HEK293 (cell line): ENCODE measurements around the gene GADD45GIP1.

ENCODE experiments used
- CTCF ChIA-PET: fragments of 350-600 bp; formaldehyde crosslinking; extraction: SDS; loops from one replicate; lab custom pipeline; 2021; ENCODE audit warnings: antibody characterized with exemption; lab: Yijun Ruan, JAX
- POLR2A ChIA-PET: fragments of 300-600 bp; formaldehyde crosslinking; extraction: SDS; loops from one replicate; lab custom pipeline; 2020; ENCODE audit warnings: antibody characterized with exemption, inconsistent platforms; lab: Yijun Ruan, JAX
- H3K27ac ChIP-seq: fragments of 200-500 bp; sonication (Bioruptor generic); 2 replicates; pipeline ENCODE4 v1.5.1; 2014; ENCODE audit warnings: low read depth, low read length, control low read depth, inconsistent platforms; ENCODE audit errors: extremely low read depth
- H3K36me3 ChIP-seq, 2 experiments: fragments of 200-500 bp in 1 of 2; sonication (Bioruptor generic) in 1 of 2; 1 replicate in 1 of 2; 2 replicates in 1 of 2; pipeline ENCODE4 v1.5.1; 2014 to 2017; ENCODE audit warnings: inconsistent platforms in 2 of 2, low read length in 2 of 2; ENCODE audit not compliant: control insufficient read depth in 2 of 2, insufficient read depth in 1 of 2
- H3K4me1 ChIP-seq: fragments of 200-500 bp; sonication (Bioruptor generic); 2 replicates; pipeline ENCODE4 v1.5.1; 2014; ENCODE audit warnings: mild to moderate bottlenecking, low read length, inconsistent platforms; ENCODE audit not compliant: control insufficient read depth, insufficient read depth
- H3K4me3 ChIP-seq: 2 replicates; pipeline ENCODE4 v1.5.1; 2011; ENCODE audit warnings: low read depth, mild to moderate bottlenecking, control low read depth, low read length, moderate library complexity
- H3K9me3 ChIP-seq: fragments of 200-500 bp; sonication (Bioruptor generic); 2 replicates; pipeline ENCODE4 v1.5.1; 2014; ENCODE audit warnings: low read depth, low read length, inconsistent platforms; ENCODE audit not compliant: control insufficient read depth, insufficient read depth
- BCL11B ChIP-seq: fragments of 450-650 bp; formaldehyde crosslinking; IDR thresholded peaks from 2 replicates; pipeline ENCODE4 v1.5.1; 2016; ENCODE audit warnings: low read depth, missing biosample characterization, missing genetic modification characterization
- GFI1B ChIP-seq: fragments of 450-650 bp; formaldehyde crosslinking; IDR thresholded peaks from 2 replicates; pipeline ENCODE4 v1.5.1; 2016; ENCODE audit warnings: missing biosample characterization, missing genetic modification characterization
- GLIS1 ChIP-seq: fragments of 450-650 bp; formaldehyde crosslinking; IDR thresholded peaks from 2 replicates; pipeline ENCODE4 v1.5.1; 2016; ENCODE audit warnings: missing biosample characterization, missing genetic modification characterization
- IKZF3 ChIP-seq: fragments of 450-650 bp; IDR thresholded peaks from 2 replicates; pipeline ENCODE4 v1.5.0; 2018; ENCODE audit warnings: missing biosample characterization, mild to moderate bottlenecking, missing genetic modification characterization, moderate library complexity
- KLF8 ChIP-seq: fragments of 450-650 bp; formaldehyde crosslinking; IDR thresholded peaks from 2 replicates; pipeline ENCODE4 v1.5.1; 2016; ENCODE audit warnings: missing biosample characterization, missing genetic modification characterization
- PATZ1 ChIP-seq: fragments of 450-650 bp; formaldehyde crosslinking; IDR thresholded peaks from 2 replicates; pipeline ENCODE4 v1.5.1; 2016; ENCODE audit warnings: missing biosample characterization, missing genetic modification characterization
- PRDM1 ChIP-seq: fragments of 450-650 bp; formaldehyde crosslinking; IDR thresholded peaks from 2 replicates; pipeline ENCODE4; 2016; ENCODE audit warnings: missing biosample characterization, missing genetic modification characterization
- SCRT1 ChIP-seq: fragments of 450-650 bp; formaldehyde crosslinking; IDR thresholded peaks from 2 replicates; pipeline ENCODE4 v1.5.1; 2016; ENCODE audit warnings: missing biosample characterization, missing genetic modification characterization, borderline replicate concordance
- ZBTB17 ChIP-seq: fragments of 450-650 bp; formaldehyde crosslinking; IDR thresholded peaks from 2 replicates; pipeline ENCODE4 v1.5.1; 2016; ENCODE audit warnings: missing biosample characterization, missing genetic modification characterization
- ZBTB6 ChIP-seq: fragments of 450-650 bp; formaldehyde crosslinking; IDR thresholded peaks from 2 replicates; pipeline ENCODE4 v1.5.1; 2017; ENCODE audit warnings: missing biosample characterization, missing genetic modification characterization
- ZFP3 ChIP-seq: fragments of 450-650 bp; formaldehyde crosslinking; IDR thresholded peaks from 2 replicates; pipeline ENCODE4 v1.5.1; 2016; ENCODE audit warnings: low read depth, missing biosample characterization, missing genetic modification characterization
- ZFP37 ChIP-seq: fragments of 450-650 bp; formaldehyde crosslinking; IDR thresholded peaks from 2 replicates; pipeline ENCODE4 v1.5.1; 2016; ENCODE audit warnings: missing biosample characterization, missing genetic modification characterization
- ZIC2 ChIP-seq: fragments of 450-650 bp; formaldehyde crosslinking; IDR thresholded peaks from 2 replicates; pipeline ENCODE4 v1.5.1; 2016; ENCODE audit warnings: missing biosample characterization, missing genetic modification characterization
- ZNF132 ChIP-seq: fragments of 450-650 bp; formaldehyde crosslinking; IDR thresholded peaks from 2 replicates; pipeline ENCODE4 v1.5.1; 2017; ENCODE audit warnings: missing biosample characterization, missing genetic modification characterization, borderline replicate concordance
- ZNF146 ChIP-seq: fragments of 450-650 bp; formaldehyde crosslinking; IDR thresholded peaks from 2 replicates; pipeline ENCODE4 v1.5.1; 2016; ENCODE audit warnings: missing biosample characterization, missing genetic modification characterization
- ZNF221 ChIP-seq: fragments of 450-650 bp; formaldehyde crosslinking; IDR thresholded peaks from 2 replicates; pipeline ENCODE4 v1.5.1; 2017; ENCODE audit warnings: missing biosample characterization, missing genetic modification characterization, borderline replicate concordance
- ZNF239 ChIP-seq: fragments of 450-650 bp; formaldehyde crosslinking; IDR thresholded peaks from 2 replicates; pipeline ENCODE4 v1.5.1; 2016; ENCODE audit warnings: missing biosample characterization, missing genetic modification characterization
- ZNF248 ChIP-seq: fragments of 450-650 bp; formaldehyde crosslinking; IDR thresholded peaks from 2 replicates; pipeline ENCODE4 v1.5.1; 2017; ENCODE audit warnings: missing biosample characterization, missing genetic modification characterization
- ZNF266 ChIP-seq: fragments of 450-650 bp; formaldehyde crosslinking; IDR thresholded peaks from 2 replicates; pipeline ENCODE4 v1.5.1; 2016; ENCODE audit warnings: missing biosample characterization, missing genetic modification characterization, low read depth
- ZNF341 ChIP-seq: fragments of 450-650 bp; formaldehyde crosslinking; IDR thresholded peaks from 2 replicates; pipeline ENCODE4; 2016; ENCODE audit warnings: low read depth, missing biosample characterization, missing genetic modification characterization
- ZNF354C ChIP-seq: fragments of 450-650 bp; formaldehyde crosslinking; IDR thresholded peaks from 2 replicates; pipeline ENCODE4 v1.5.1; 2016; ENCODE audit warnings: missing biosample characterization, missing genetic modification characterization, low read depth, borderline replicate concordance
- ZNF37A ChIP-seq: fragments of 450-650 bp; IDR thresholded peaks from 2 replicates; pipeline ENCODE4 v1.5.1; 2018; ENCODE audit warnings: missing biosample characterization, missing genetic modification characterization
- ZNF394 ChIP-seq: fragments of 450-650 bp; formaldehyde crosslinking; IDR thresholded peaks from 2 replicates; pipeline ENCODE4 v1.5.1; 2016; ENCODE audit warnings: missing biosample characterization, missing genetic modification characterization, mild to moderate bottlenecking, moderate library complexity, borderline replicate concordance
- ZNF404 ChIP-seq: fragments of 450-650 bp; formaldehyde crosslinking; IDR thresholded peaks from 2 replicates; pipeline ENCODE4 v1.5.1; 2017; ENCODE audit warnings: missing biosample characterization, missing genetic modification characterization
- ZNF433 ChIP-seq: fragments of 450-650 bp; formaldehyde crosslinking; IDR thresholded peaks from 2 replicates; pipeline ENCODE4 v1.5.1; 2016; ENCODE audit warnings: missing biosample characterization, missing genetic modification characterization, low read depth
- ZNF544 ChIP-seq: fragments of 450-650 bp; formaldehyde crosslinking; IDR thresholded peaks from 2 replicates; pipeline ENCODE4 v1.5.0; 2017; ENCODE audit warnings: missing biosample characterization, missing genetic modification characterization
- ZNF555 ChIP-seq: fragments of 450-650 bp; formaldehyde crosslinking; conservative IDR thresholded peaks from 2 replicates; pipeline ENCODE4 v1.5.1; 2017; ENCODE audit warnings: missing biosample characterization, mild to moderate bottlenecking, missing genetic modification characterization, inconsistent platforms
- ZNF623 ChIP-seq: fragments of 450-650 bp; formaldehyde crosslinking; IDR thresholded peaks from 2 replicates; pipeline ENCODE4 v1.5.1; 2016; ENCODE audit warnings: missing biosample characterization, missing genetic modification characterization
- ZNF785 ChIP-seq: fragments of 450-650 bp; formaldehyde crosslinking; IDR thresholded peaks from 2 replicates; pipeline ENCODE4 v1.5.1; 2016; ENCODE audit warnings: missing biosample characterization, missing genetic modification characterization
- ZNF843 ChIP-seq: fragments of 450-650 bp; formaldehyde crosslinking; IDR thresholded peaks from 2 replicates; pipeline ENCODE4 v1.5.1; 2016; ENCODE audit warnings: missing biosample characterization, missing genetic modification characterization
- TF ChIP-seq, protein P1 (sequence below): fragments of 450-650 bp; formaldehyde crosslinking; IDR thresholded peaks from 2 replicates; pipeline ENCODE4 v1.5.1; 2016; ENCODE audit warnings: missing biosample characterization, missing genetic modification characterization

GADD45GIP1 gene

GRCh38 chr19:12945479-12946091 lies 11.4 kb downstream of the GADD45GIP1 start, which contains the start of gene RAD23A (continued):
- no peak for TF ChIP-seq GFI1B
- TF ChIP-seq PRDM1: no peak
- no peak for TF ChIP-seq ZNF132 (tag by site-specific recombination)
- no peak for TF ChIP-seq ZFP37 (tag by site-specific recombination)
- no peak for TF ChIP-seq ZBTB6 (tag by site-specific recombination)
- TF ChIP-seq ZNF785 (tag by site-specific recombination): no peak
- no peak for TF ChIP-seq ZNF843 (tag by site-specific recombination)
- no peak for TF ChIP-seq ZFP3 (tag by site-specific recombination)
- TF ChIP-seq ZIC2 (tag by site-specific recombination): no peak
- TF ChIP-seq ZNF623 (tag by site-specific recombination): no peak
- no peak for TF ChIP-seq ZNF555 (tag by site-specific recombination)
- TF ChIP-seq ZNF37A: no peak
- no peak for TF ChIP-seq ZNF266
- no peak for TF ChIP-seq IKZF3
- no peak for TF ChIP-seq ZNF221
- TF ChIP-seq KLF8 (tag by site-specific recombination): peak; percentile 61; the same call in 1 of the 2 replicates
- peak; percentile 61; the same call in 1 of the 2 replicates for TF ChIP-seq ZBTB17 (tag by site-specific recombination)
- TF ChIP-seq BCL11B (tag by site-specific recombination): no peak
- TF ChIP-seq ZNF248: no peak
- no peak for TF ChIP-seq ZNF544 (tag by site-specific recombination)
- 0 out of 2 replicates have a peak, but pooled peaks have one; percentile 3 for TF ChIP-seq ZNF239 (tag by site-specific recombination)
- no peak for TF ChIP-seq ZNF394 (tag by site-specific recombination)
- TF ChIP-seq ZNF404 (tag by site-specific recombination): no peak
- no peak for TF ChIP-seq ZNF354C
- no peak for TF ChIP-seq ZNF146
- 0 out of 2 replicates have a peak, but pooled peaks have one; percentile 18 for TF ChIP-seq GLIS1 (tag by site-specific recombination)
- TF ChIP-seq, protein P1, sequence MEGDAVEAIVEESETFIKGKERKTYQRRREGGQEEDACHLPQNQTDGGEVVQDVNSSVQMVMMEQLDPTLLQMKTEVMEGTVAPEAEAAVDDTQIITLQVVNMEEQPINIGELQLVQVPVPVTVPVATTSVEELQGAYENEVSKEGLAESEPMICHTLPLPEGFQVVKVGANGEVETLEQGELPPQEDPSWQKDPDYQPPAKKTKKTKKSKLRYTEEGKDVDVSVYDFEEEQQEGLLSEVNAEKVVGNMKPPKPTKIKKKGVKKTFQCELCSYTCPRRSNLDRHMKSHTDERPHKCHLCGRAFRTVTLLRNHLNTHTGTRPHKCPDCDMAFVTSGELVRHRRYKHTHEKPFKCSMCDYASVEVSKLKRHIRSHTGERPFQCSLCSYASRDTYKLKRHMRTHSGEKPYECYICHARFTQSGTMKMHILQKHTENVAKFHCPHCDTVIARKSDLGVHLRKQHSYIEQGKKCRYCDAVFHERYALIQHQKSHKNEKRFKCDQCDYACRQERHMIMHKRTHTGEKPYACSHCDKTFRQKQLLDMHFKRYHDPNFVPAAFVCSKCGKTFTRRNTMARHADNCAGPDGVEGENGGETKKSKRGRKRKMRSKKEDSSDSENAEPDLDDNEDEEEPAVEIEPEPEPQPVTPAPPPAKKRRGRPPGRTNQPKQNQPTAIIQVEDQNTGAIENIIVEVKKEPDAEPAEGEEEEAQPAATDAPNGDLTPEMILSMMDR (tag by site-specific recombination): no peak
- no peak for TF ChIP-seq ZNF433 (tag by site-specific recombination)
- TF ChIP-seq, all 188 proteins: peak for 43

DNA sequence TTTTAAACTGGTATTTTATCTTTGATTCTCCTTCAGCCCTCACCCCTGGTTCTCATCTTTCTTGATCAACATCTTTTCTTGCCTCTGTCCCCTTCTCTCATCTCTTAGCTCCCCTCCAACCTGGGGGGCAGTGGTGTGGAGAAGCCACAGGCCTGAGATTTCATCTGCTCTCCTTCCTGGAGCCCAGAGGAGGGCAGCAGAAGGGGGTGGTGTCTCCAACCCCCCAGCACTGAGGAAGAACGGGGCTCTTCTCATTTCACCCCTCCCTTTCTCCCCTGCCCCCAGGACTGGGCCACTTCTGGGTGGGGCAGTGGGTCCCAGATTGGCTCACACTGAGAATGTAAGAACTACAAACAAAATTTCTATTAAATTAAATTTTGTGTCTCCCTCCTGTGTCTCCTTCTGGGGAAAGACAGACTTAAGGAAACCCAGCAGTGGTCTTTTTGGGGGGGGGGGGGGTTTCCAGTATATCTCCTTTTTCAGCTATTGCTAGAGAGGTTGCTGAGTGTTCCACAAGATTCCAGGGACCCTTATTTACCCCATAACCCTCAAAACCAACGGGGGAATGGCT lies 12.8 kb downstream of the GADD45GIP1 start:
- Histone ChIP-seq H3K27ac (peak overlapping the region; percentile 50; the same call in 1 of the 2 replicates), H3K4me1 (peaks cover 5% of the 10 kb centered on the region), H3K36me3 (peaks cover 41 to 79% of the 10 kb centered on the region in 2 experiments), H3K4me3 (no peak overlapping the region), H3K9me3 (no peaks in the 10 kb centered on the region)
- TF ChIP-seq PATZ1 (0 out of 2 replicates have a peak, but pooled peaks have one; percentile 21), SCRT1 (no peak), ZNF341 (tag by site-specific recombination) (peak; percentile 65), ZNF146 (no peak), GLIS1 (tag by site-specific recombination) (peak; percentile 73)
- POLR2A ChIA-PET: interaction anchor here (1.0 to 1.8 kb wide), 2 partner anchors 11 kb away, joined by 6 to 7 read pairs; partner anchors contain the start of gene FARSA
- CTCF ChIA-PET: interaction anchor here (0.7 to 0.9 kb wide), 2 partner anchors 12 to 225 kb away, joined by 3 read pairs; no protein-coding TSS in a partner anchor
